Adrenal gland (tissue), 12 donors: Measurements from ENCODE around the gene GABRE. TPM values are rescaled to one million over a fixed set of nuclear protein-coding genes. Genes with fewer than 3 reads are reported as not detected.
"Not testable (repeated sequence)": the region's sequence is repeated elsewhere in the genome, so short reads cannot be mapped to it uniquely, and the experiment has no call there.

Experiments used
- DNase-seq, 7 donors: peaks; one replicate each; pipeline ENCODE4 v3.0.0-alpha.2; 2019 to 2020
- H3K27ac ChIP-seq, 5 donors: fragments of 200-600 bp; sonication (generic) in 4 of 5; 1 replicate in 3 of 5; 2 replicates in 2 of 5; pipeline versions ENCODE4 v1.5.1 to v1.8.0; 2016 to 2020; ENCODE audit warnings: mild to moderate bottlenecking in 1 of 5
- H3K27me3 ChIP-seq: fragments of 200-600 bp; 2 replicates; pipeline ENCODE4 v1.8.0; 2021
- H3K36me3 ChIP-seq, 2 donors: fragments of 200-600 bp; replicated peaks in 1 of 2; 1 replicate in 1 of 2; 2 replicates in 1 of 2; pipeline versions ENCODE4 v1.5.1 to v1.8.0; 2018 to 2022
- H3K4me1 ChIP-seq, 2 donors: fragments of 200-600 bp; replicated peaks in 1 of 2; 1 replicate in 1 of 2; 2 replicates in 1 of 2; pipeline versions ENCODE4 v1.5.1 to v1.8.0; 2018 to 2021
- H3K4me3 ChIP-seq, 4 donors: fragments of 200-600 bp; sonication (generic) in 3 of 4; one replicate each; pipeline ENCODE4 v1.5.1; 2016 to 2018
- H3K9me3 ChIP-seq, 3 donors: fragments of 200-600 bp; sonication (generic) in 1 of 3; replicated peaks in 1 of 3; 1 replicate in 2 of 3; 2 replicates in 1 of 3; pipeline versions ENCODE4 v1.5.1 to v1.8.0; 2016 to 2021
- POLR2A ChIP-seq, 2 donors: fragments of 450-650 bp; IDR thresholded peaks; one replicate each; pipeline ENCODE4 v1.6.1; 2017; ENCODE audit warnings: antibody characterized with exemption in 2 of 2, mild to moderate bottlenecking in 2 of 2, moderate library complexity in 1 of 2
- WGBS, 4 donors: extraction: QIAGEN DNeasy Blood & Tissue Kit in 2 of 4; methylation state at CpG; one replicate each; pipeline versions ENCODE4 v1.1.5 to v1.1.7; 2013 to 2017; 5-methylcytosine and 5-hydroxymethylcytosine counted together
- intact Hi-C, 2 donors: fragments of 100-400 bp; cut with DNase I; formaldehyde crosslinking; loops; one replicate each; pipeline versions ENCODE4 v1.14.1 to v1.15.0; 2022 to 2023
- polyA plus RNA-seq, 3 donors: library from polyadenylated mRNA; stranded (reverse); fragments of 200-250 nt in 2 of 3; fragments of 350-450 nt in 1 of 3; fragmentation: Illumina TruSeq in 1 of 3; extraction: RNeasy Lipid Tissue Mini Kit (QIAGEN cat#74804) in 1 of 3; gene quantifications; one replicate each; pipeline ENCODE4 v1.2.3, GENCODE V29; 2013 to 2014
- total RNA-seq, 9 donors: library from RNA; depleted of rRNA in 4 of 9; stranded (reverse); fragments of >200 nt in 4 of 9; fragments of 120-200 nt in 1 of 9; fragmentation: NEBNext Ultra II Directional in 1 of 9; extraction: Animal tissue kit (Norgen Biotek cat#: 25700) in 1 of 9; gene quantifications; one replicate each; pipeline versions ENCODE4 v1.1.0 to v1.2.4, GENCODE V29; 2013 to 2023
- TF ChIP-seq, protein P1 (sequence below), 6 experiments: fragments of 450-650 bp in 4 of 6; fragments of 200-600 bp in 2 of 6; sonication (generic) in 1 of 6; IDR thresholded peaks; 1 replicate in 5 of 6; 2 replicates in 1 of 6; pipeline versions ENCODE4 v1.5.1 to v1.8.0; 2016 to 2021; ENCODE audit warnings: antibody characterized with exemption in 6 of 6, mild to moderate bottlenecking in 2 of 6, moderate library complexity in 1 of 6
- donor health status: healthy with polysubstance abuse.
- donor health status: Bipolar disorder and iron deficiency.
- donor health status: DM: yes; HTN: yes; CAD: no.
- donor health status: DM: no; HTN: no; CAD: no.
- donor health status: DM: no; HTN: no; CAD: no.
- donor health status: DM: yes; HTN: yes; CAD: no.

Gene GABRE
- total and polyA plus RNA-seq, 12 donors = 0.92 to 45.1 (median 4.7) TPM

DNA sequence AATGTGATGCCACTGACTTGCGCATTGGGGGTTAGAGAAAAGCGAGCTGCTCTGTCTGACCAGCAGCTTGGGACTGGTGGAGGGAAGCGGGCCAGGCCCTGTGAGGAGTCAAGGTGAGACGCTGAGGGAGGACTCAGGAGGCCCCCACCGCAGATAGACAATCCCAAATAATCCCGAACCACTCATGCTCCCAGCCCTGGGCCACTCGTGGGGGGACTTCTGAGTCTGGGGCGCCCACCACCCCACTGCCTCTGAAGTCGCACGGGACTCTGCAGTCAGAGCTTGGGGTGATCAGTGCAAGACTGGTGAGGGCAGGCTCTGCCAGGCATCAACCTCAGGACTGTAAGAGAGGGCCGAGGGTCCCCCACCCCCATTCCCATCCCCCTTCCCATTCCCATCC, 54.9 kb downstream of the GABRE start:
- Histone ChIP-seq H3K27ac (no peak overlapping the region), H3K4me3 (no peak overlapping the region), H3K4me1 (no peaks in the 10 kb centered on the region), H3K9me3 (no peaks in the 10 kb centered on the region), H3K36me3 (no peaks in the 10 kb centered on the region), H3K27me3 (no peaks in the 10 kb centered on the region)
- no peak for TF ChIP-seq POLR2A (IDR thresholded peaks at IDR 0.05)
- TF ChIP-seq, protein P1, sequence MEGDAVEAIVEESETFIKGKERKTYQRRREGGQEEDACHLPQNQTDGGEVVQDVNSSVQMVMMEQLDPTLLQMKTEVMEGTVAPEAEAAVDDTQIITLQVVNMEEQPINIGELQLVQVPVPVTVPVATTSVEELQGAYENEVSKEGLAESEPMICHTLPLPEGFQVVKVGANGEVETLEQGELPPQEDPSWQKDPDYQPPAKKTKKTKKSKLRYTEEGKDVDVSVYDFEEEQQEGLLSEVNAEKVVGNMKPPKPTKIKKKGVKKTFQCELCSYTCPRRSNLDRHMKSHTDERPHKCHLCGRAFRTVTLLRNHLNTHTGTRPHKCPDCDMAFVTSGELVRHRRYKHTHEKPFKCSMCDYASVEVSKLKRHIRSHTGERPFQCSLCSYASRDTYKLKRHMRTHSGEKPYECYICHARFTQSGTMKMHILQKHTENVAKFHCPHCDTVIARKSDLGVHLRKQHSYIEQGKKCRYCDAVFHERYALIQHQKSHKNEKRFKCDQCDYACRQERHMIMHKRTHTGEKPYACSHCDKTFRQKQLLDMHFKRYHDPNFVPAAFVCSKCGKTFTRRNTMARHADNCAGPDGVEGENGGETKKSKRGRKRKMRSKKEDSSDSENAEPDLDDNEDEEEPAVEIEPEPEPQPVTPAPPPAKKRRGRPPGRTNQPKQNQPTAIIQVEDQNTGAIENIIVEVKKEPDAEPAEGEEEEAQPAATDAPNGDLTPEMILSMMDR (IDR thresholded peaks at IDR 0.05) = no peak
- WGBS, 4 donors = 87 to 93% (median 91%) methylated on average over 4 to 11 of the region's 11 CpGs
- DNase-seq = no peak
- intact Hi-C loops = no loop called here

DNA sequence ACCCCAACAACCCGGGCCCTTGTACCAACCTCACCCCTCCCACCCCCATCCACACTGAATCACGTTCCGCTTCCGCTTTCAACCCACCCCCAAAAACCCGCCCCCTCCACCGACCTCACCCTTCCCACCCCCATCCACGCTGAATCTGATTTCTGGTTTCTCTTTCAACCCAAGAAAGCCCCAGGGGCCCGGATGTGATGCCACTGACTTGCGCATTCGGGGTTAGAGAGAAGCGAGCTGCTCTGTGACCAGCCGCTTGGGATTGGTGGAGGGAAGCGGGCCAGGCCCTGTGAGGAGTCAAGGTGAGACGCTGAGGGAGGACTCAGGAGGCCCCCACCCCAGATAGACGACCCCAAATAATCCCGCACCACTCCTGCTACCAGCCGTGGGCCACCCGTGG, 55.7 kb downstream of the GABRE start:
- 88 to 94% (median 90%) methylated on average over 10 to 17 of the region's 18 CpGs for WGBS, 4 donors
- H3K4me1 ChIP-seq, H3K27ac ChIP-seq, H3K4me3 ChIP-seq, intact Hi-C loops, H3K9me3 ChIP-seq, H3K36me3 ChIP-seq, H3K27me3 ChIP-seq, DNase-seq: not testable (repeated sequence)

DNA sequence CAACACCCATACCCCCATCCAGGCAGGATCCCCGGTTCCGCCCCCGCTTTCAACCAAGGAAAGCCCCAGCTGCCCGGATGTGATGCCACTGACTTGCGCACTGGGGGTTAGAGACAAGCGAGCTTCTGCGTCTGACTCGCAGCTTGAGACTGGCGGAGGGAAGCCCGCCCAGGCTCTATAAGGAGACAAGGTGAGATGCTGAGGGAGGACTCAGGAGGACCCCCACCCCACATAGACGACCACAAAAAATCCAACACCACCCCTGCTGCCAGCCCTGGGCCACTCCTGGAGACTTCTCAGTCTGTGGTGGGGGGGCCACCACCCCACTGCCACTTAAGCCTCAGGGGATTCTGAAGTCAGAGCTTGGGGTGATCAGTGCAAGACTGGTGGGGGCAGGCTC, 61.7 kb downstream of the GABRE start, which contains the start of gene MAGEA4:
Gene MAGEA4 (plus strand): TSS at position 110 of the 400 bp plus-strand sequence. CDS start 10,776 bp downstream, outside the sequence.
- H3K4me1 ChIP-seq = no peaks in the 10 kb centered on the region
- no peak within 1 kb of the TSS for H3K4me3 ChIP-seq
- H3K27ac ChIP-seq = no peak within 1 kb of the TSS
- intact Hi-C loops = no loop called here
- TF ChIP-seq, protein P1 (IDR thresholded peaks at IDR 0.05) = no peak
- no peak for TF ChIP-seq POLR2A (IDR thresholded peaks at IDR 0.05)
- no peaks in the 10 kb centered on the region for H3K36me3 ChIP-seq
- H3K9me3 ChIP-seq = no peaks in the 10 kb centered on the region
- no peaks in the 10 kb centered on the region for H3K27me3 ChIP-seq
- WGBS, 4 donors = 89 to 100% (median 94%) methylated on average over 5 to 11 of the region's 11 CpGs
- DNase-seq = no peak

- no peak for DNase-seq
- Histone ChIP-seq H3K4me1 (no peaks in the 10 kb centered on the region), H3K9me3 (no peaks in the 10 kb centered on the region), H3K27me3 (no peaks in the 10 kb centered on the region), H3K36me3 (no peaks in the 10 kb centered on the region), H3K4me3 (no peak overlapping the region), H3K27ac (no peak overlapping the region)
- intact Hi-C loops = no loop called here
- WGBS, 4 donors = 81 to 100% (median 86%) methylated on average over 1 to 11 of the region's 11 CpGs
- TF ChIP-seq POLR2A (IDR thresholded peaks at IDR 0.05) = no peak
- TF ChIP-seq, protein P1 (IDR thresholded peaks at IDR 0.05) = no peak
Observed at GRCh38 chrX:151912221-151912620, 62.3 kb downstream of the GABRE start.

DNA sequence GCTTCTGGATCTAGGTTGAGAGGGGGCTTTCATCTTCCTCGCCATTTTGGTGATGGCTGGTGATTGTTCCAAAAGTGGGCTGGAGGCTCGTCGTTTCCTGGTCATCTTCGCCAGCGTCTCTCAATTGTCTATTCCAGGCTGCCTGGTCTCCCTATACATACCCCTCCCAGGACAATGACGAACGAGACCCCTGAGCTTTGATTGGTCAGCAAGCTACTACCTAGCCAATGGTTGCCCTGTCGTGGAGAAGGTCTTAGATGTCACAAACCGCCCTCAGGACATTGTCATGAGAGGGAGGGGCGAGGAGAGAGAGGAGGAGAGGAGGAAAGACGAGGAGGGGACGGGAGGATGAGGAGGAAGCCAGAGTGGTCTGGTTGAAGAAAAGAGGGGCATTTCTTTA, 69.5 kb downstream of the GABRE start:
- WGBS, 4 donors = 73 to 92% (median 81%) methylated on average over 12 of the region's 12 CpGs
- no peak overlapping the region for H3K27ac ChIP-seq
- H3K27me3 ChIP-seq = no peaks in the 10 kb centered on the region
- intact Hi-C loops = no loop called here
- no peaks in the 10 kb centered on the region for H3K36me3 ChIP-seq
- no peaks in the 10 kb centered on the region for H3K9me3 ChIP-seq
- DNase-seq = no peak
- no peak overlapping the region for H3K4me3 ChIP-seq
- TF ChIP-seq, protein P1 (IDR thresholded peaks at IDR 0.05) = no peak
- no peak for TF ChIP-seq POLR2A (IDR thresholded peaks at IDR 0.05)
- H3K4me1 ChIP-seq = peaks cover 0 to 4% of the 10 kb centered on the region in 2 donors
